SU-DHL-6 (cell line): Measurements from ENCODE around the gene SERINC2.

Experiments used
- H2AFZ ChIP-seq: fragments of 200-600 bp; sonication (generic); 2 replicates; pipeline ENCODE4 v1.6.1; 2014; ENCODE audit warnings: low read depth, mild to moderate bottlenecking, moderate library complexity, mixed read lengths, antibody characterized with exemption, low read length; ENCODE audit not compliant: severe bottlenecking
- H3F3A ChIP-seq: fragments of 200-600 bp; shearing (Covaris generic); 2 replicates; pipeline ENCODE4 v1.6.0; 2016; ENCODE audit warnings: antibody characterized with exemption, mild to moderate bottlenecking; ENCODE audit not compliant: insufficient read depth
- H3K27ac ChIP-seq: fragments of 200-600 bp; sonication (generic); 2 replicates; pipeline ENCODE4 v1.5.1; 2016; ENCODE audit warnings: low read depth, mild to moderate bottlenecking, low read length, moderate library complexity, mixed read lengths
- H3K27me3 ChIP-seq: fragments of 200-600 bp; sonication (generic), shearing (Covaris generic); 2 replicates; pipeline ENCODE4 v1.6.0; 2014; ENCODE audit warnings: mild to moderate bottlenecking, low read length
- H3K36me3 ChIP-seq: fragments of 200-600 bp; sonication (generic); 2 replicates; pipeline ENCODE4 v1.6.1; 2014; ENCODE audit warnings: mild to moderate bottlenecking, low read length, mixed read lengths
- H3K4me2 ChIP-seq: fragments of 300-600, 200-600 bp; shearing (Covaris generic), sonication (generic); 2 replicates; pipeline ENCODE4 v1.6.0; 2014; ENCODE audit warnings: low read length, low read depth, mild to moderate bottlenecking; ENCODE audit not compliant: poor library complexity, severe bottlenecking
- H3K4me3 ChIP-seq: fragments of 200-600 bp; sonication (generic); 2 replicates; pipeline ENCODE4 v1.5.1; 2014; ENCODE audit warnings: antibody characterized with exemption, low read length, mild to moderate bottlenecking, mixed read lengths; ENCODE audit not compliant: insufficient read depth, poor library complexity, severe bottlenecking
- H3K79me2 ChIP-seq: fragments of 200-600 bp; sonication (generic); 2 replicates; pipeline ENCODE4 v1.6.1; 2014; ENCODE audit warnings: mild to moderate bottlenecking, low read length, moderate library complexity; ENCODE audit not compliant: insufficient read depth
- H3K9ac ChIP-seq: fragments of 200-600 bp; sonication (generic); 2 replicates; pipeline ENCODE4 v1.7.0; 2014; ENCODE audit warnings: mild to moderate bottlenecking, low read length
- H3K9me2 ChIP-seq: fragments of 200-600 bp; sonication (generic); replicated peaks from 2 replicates; pipeline ENCODE4 v1.6.1; 2014; ENCODE audit warnings: low read length; ENCODE audit not compliant: insufficient read depth
- H3K9me3 ChIP-seq: fragments of 200-600 bp; sonication (generic); 2 replicates; pipeline ENCODE4 v1.6.1; 2014; ENCODE audit warnings: low read length, mixed read lengths; ENCODE audit not compliant: insufficient read depth
- H4K20me1 ChIP-seq: fragments of 200-600 bp; sonication (generic); 2 replicates; pipeline ENCODE4 v1.6.1; 2014; ENCODE audit warnings: low read depth, mild to moderate bottlenecking, antibody characterized with exemption, low read length, moderate library complexity, mixed read lengths
- CTCF ChIP-seq: fragments of 200-600 bp; sonication (generic); IDR thresholded peaks from one replicate; pipeline ENCODE4 v1.5.1; 2017; ENCODE audit warnings: antibody characterized with exemption, mild to moderate bottlenecking, low read length, moderate library complexity; ENCODE audit not compliant: insufficient read depth, poor library complexity, severe bottlenecking
- EZH2phosphoT487 ChIP-seq: fragments of 200-600 bp; sonication (generic), shearing (Covaris generic); conservative IDR thresholded peaks from 2 replicates; pipeline ENCODE4 v1.6.1; 2018; ENCODE audit warnings: mild to moderate bottlenecking, antibody characterized with exemption, low read length, moderate library complexity, mixed read lengths

Gene SERINC2

GRCh38 chr1:31420716-31421115 is 7.7 kb downstream of the SERINC2 start:
- no peaks in the 10 kb centered on the region for H3K36me3 ChIP-seq
- H3K9me2 ChIP-seq: no peaks in the 10 kb centered on the region
- H3K4me2 ChIP-seq: no peak overlapping the region
- H2AFZ ChIP-seq: no peak overlapping the region
- H3K27me3 ChIP-seq: no peaks in the 10 kb centered on the region
- peaks cover 5% of the 10 kb centered on the region for H3F3A ChIP-seq
- H3K9me3 ChIP-seq: no peaks in the 10 kb centered on the region
- H4K20me1 ChIP-seq: no peaks in the 10 kb centered on the region
- H3K9ac ChIP-seq: no peak overlapping the region
- H3K27ac ChIP-seq: no peak overlapping the region
- no peaks in the 10 kb centered on the region for H3K79me2 ChIP-seq
- TF ChIP-seq CTCF: no peak
- TF ChIP-seq EZH2phosphoT487: no peak
- H3K4me3 ChIP-seq: no peak overlapping the region

- H2AFZ ChIP-seq: no peak overlapping the region
- no peaks in the 10 kb centered on the region for H4K20me1 ChIP-seq
- no peaks in the 10 kb centered on the region for H3K79me2 ChIP-seq
- H3K4me3 ChIP-seq: no peak overlapping the region
- TF ChIP-seq EZH2phosphoT487: no peak
- TF ChIP-seq CTCF: peak; percentile 45
- no peaks in the 10 kb centered on the region for H3K36me3 ChIP-seq
- no peaks in the 10 kb centered on the region for H3K9me3 ChIP-seq
- H3K9ac ChIP-seq: no peak overlapping the region
- H3K27me3 ChIP-seq: no peaks in the 10 kb centered on the region
- peaks cover 5% of the 10 kb centered on the region for H3F3A ChIP-seq
- H3K9me2 ChIP-seq: no peaks in the 10 kb centered on the region
- no peak overlapping the region for H3K4me2 ChIP-seq
- H3K27ac ChIP-seq: no peak overlapping the region
Observed at GRCh38 chr1:31421371-31422040, 8.5 kb downstream of the SERINC2 start.

DNA sequence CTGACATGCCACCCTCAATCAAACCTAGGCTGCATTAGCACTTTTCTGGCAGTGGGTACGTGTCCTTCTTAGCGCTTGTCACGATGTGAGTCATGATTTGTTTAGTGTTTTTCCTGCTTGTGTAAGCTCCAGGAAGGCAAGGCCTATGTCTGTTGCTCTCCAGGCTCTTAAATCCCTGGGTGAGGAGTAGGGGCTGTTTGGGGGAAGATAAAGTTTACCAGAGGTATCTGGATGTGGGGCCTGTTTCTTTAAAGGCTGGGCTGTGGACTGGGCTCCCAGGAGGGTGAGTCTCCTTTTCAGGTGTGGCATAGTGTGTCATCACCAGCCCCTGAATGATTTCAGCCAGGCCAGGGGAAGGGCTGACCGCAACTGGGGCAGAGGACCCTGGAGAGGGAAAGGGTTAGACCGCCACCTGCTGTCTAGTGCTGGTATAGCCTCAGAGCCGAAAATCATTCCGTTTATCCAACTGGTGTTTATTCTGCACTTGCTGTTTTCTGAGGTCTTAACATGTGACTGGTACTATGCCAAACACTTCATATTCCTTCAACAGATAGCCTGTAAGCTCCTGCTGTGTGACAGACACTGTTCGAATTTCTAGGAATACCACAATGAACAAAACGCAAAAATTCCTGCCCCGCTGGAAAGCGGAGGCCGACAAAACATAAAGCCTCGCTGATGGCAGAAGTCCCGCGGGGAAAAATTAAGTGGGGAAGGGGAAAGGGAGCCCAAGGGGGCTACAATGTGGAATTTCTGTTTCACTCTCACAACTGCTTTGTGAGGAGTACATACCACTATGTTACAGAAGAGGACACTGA is 9.7 kb downstream of the SERINC2 start:
- Histone ChIP-seq H3K9ac (no peak overlapping the region; the same call in 1 of the 2 replicates), H3K27me3 (no peaks in the 10 kb centered on the region), H3K4me2 (peak overlapping the region; percentile 64), H3K27ac (peak overlapping the region; percentile 67), H3K79me2 (no peaks in the 10 kb centered on the region), H3K9me2 (no peaks in the 10 kb centered on the region), H3K36me3 (no peaks in the 10 kb centered on the region), H3K9me3 (no peaks in the 10 kb centered on the region), H4K20me1 (no peaks in the 10 kb centered on the region), H3K4me3 (peak overlapping the region; percentile 20), H2AFZ (no peak overlapping the region), H3F3A (peaks cover 5% of the 10 kb centered on the region)
- TF ChIP-seq CTCF (peak; percentile 71), EZH2phosphoT487 (no peak)
